Measurements from ENCODE around the gene PLA2G12A. TPM values are rescaled to one million over a fixed set of nuclear protein-coding genes. Genes with fewer than 3 reads are reported as not detected.

The PLA2G12A gene
- total and polyA plus RNA-seq, 2 donors from 2014 or later = 42.0 to 54.0 TPM

- H3K9ac ChIP-seq (ENCODE audit: low read length in 3 of 3) = peak overlapping the region; percentile 29 to 74 (median 43)
These were observed 26.1 kb downstream of the PLA2G12A start for GRCh38 chr4:109703664-109704361.

GRCh38 chr4:109702950-109703663 lies 26.8 kb downstream of the PLA2G12A start, which contains the start of gene CASP6:
CASP6 (minus strand) TSS chr4:109703445; CDS start chr4:109703395, 50 bp downstream.
- Histone ChIP-seq H3K4me1 (ENCODE audit: control insufficient read depth in 2 of 3, insufficient read depth in 2 of 3, low read depth in 1 of 3, low read length in 3 of 3) (peaks cover 0 to 14% (median 8%) of the 10 kb centered on the region in 3 donors), H3K27me3 (ENCODE audit: control insufficient read depth, insufficient read depth, low read length) (no peaks in the 10 kb centered on the region), H3K9me3 (ENCODE audit: control insufficient read depth in 2 of 3, insufficient read depth in 1 of 3, low read length in 3 of 3) (no peaks in the 10 kb centered on the region), H3K4me3 (ENCODE audit: low read length in 3 of 3) (peak within 1 kb of the TSS; percentile 75 to 79 (median 75)), H3K27ac (ENCODE audit: low read depth in 2 of 2, low read length in 2 of 2) (peak within 1 kb of the TSS; percentile 78 to 83), H3K9ac (ENCODE audit: low read length in 3 of 3) (peak within 1 kb of the TSS; percentile 29 to 74 (median 43)), H3K36me3 (ENCODE audit: control insufficient read depth in 2 of 3, insufficient read depth in 3 of 3, low read length in 3 of 3) (peaks cover 0 to 3% (median 0%) of the 10 kb centered on the region in 3 donors)
- TF ChIP-seq, protein P1, sequence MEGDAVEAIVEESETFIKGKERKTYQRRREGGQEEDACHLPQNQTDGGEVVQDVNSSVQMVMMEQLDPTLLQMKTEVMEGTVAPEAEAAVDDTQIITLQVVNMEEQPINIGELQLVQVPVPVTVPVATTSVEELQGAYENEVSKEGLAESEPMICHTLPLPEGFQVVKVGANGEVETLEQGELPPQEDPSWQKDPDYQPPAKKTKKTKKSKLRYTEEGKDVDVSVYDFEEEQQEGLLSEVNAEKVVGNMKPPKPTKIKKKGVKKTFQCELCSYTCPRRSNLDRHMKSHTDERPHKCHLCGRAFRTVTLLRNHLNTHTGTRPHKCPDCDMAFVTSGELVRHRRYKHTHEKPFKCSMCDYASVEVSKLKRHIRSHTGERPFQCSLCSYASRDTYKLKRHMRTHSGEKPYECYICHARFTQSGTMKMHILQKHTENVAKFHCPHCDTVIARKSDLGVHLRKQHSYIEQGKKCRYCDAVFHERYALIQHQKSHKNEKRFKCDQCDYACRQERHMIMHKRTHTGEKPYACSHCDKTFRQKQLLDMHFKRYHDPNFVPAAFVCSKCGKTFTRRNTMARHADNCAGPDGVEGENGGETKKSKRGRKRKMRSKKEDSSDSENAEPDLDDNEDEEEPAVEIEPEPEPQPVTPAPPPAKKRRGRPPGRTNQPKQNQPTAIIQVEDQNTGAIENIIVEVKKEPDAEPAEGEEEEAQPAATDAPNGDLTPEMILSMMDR (IDR thresholded peaks at IDR 0.05; ENCODE audit: borderline replicate concordance, extremely low read depth, insufficient read depth) = peak; percentile 51
- DNase-seq = peak; percentile 86 to 95 (median 91)
- intact Hi-C loops (cut with DNase I) = loop anchor here (10.0 kb wide), 1 partner anchor 102 kb away; the partner anchor contains the start of gene CFI
- no peak for FAIRE-seq

More at GRCh38 chr4:109703664-109704361, 26.1 kb downstream of the PLA2G12A start:
- peaks cover 0 to 3% (median 0%) of the 10 kb centered on the region in 3 donors for H3K36me3 ChIP-seq (ENCODE audit: control insufficient read depth in 2 of 3, insufficient read depth in 3 of 3, low read length in 3 of 3)
- H3K4me3 ChIP-seq (ENCODE audit: low read length in 3 of 3) = peak overlapping the region; percentile 71 to 79 (median 75)
- FAIRE-seq = no peak
- peak overlapping the region; percentile 78 to 83 for H3K27ac ChIP-seq (ENCODE audit: low read depth in 2 of 2, low read length in 2 of 2)
- intact Hi-C loops (cut with DNase I) = loop anchor here (10.0 kb wide), 1 partner anchor 101 kb away; the partner anchor contains the start of gene CFI
- H3K27me3 ChIP-seq (ENCODE audit: control insufficient read depth, insufficient read depth, low read length) = no peaks in the 10 kb centered on the region
- DNase-seq = peak in 2 of 5 donors; percentile 59 to 72
- H3K9me3 ChIP-seq (ENCODE audit: control insufficient read depth in 2 of 3, insufficient read depth in 1 of 3, low read length in 3 of 3) = no peaks in the 10 kb centered on the region
- TF ChIP-seq, protein P1 (IDR thresholded peaks at IDR 0.05; ENCODE audit: borderline replicate concordance, extremely low read depth, insufficient read depth) = no peak
- peaks cover 0 to 14% (median 8%) of the 10 kb centered on the region in 3 donors for H3K4me1 ChIP-seq (ENCODE audit: control insufficient read depth in 2 of 3, insufficient read depth in 2 of 3, low read depth in 1 of 3, low read length in 3 of 3)

DNA sequence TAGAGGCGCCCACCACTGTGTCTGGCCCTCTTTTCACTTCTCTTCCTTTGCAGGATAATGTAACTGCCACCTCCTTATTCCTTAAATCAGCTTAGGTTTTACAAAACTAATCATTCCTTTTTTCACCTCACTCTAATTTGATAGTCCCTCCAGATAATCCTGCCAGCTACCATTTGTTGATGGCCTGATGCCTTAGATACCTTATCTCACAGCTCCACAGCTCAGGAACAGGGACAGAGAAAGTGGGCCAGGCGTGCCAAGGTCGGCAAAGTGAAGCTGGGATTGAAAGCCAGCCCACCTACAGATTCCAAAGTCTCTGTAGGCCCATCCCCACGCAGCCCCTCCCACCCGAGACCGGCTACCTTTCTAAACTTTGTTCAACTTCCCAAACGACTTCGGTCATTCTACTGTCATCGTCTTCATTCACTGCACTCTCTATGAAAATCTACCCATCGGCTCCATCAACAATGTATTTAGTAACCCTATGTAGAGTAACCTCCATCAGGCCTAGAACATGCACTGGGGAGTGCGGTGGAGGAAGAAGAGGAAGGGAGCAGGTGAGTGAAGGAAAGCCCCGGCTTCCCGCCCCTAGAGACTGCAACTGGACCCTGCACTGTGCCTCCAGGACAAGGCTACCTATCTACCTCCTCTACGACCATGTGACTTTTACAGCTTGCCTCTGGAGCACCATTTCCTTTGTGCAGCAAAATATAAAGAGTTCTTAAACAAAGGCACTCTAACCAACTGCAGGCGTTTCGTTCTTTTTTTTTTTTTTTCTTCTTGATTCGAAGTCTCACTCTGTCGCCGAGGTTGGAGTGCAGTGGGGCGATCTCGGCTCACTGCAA lies 28.1 kb downstream of the PLA2G12A start:
- intact Hi-C loops (cut with DNase I) = loop anchor here (10.0 kb wide), 1 partner anchor 103 kb away; the partner anchor contains the start of gene CFI
- FAIRE-seq = no peak
- peaks cover 0 to 14% (median 8%) of the 10 kb centered on the region in 3 donors for H3K4me1 ChIP-seq (ENCODE audit: control insufficient read depth in 2 of 3, insufficient read depth in 2 of 3, low read depth in 1 of 3, low read length in 3 of 3)
- H3K27ac ChIP-seq (ENCODE audit: low read depth in 2 of 2, low read length in 2 of 2) = peak overlapping the region in 1 of 2 donors; percentile 83
- TF ChIP-seq, protein P1 (IDR thresholded peaks at IDR 0.05; ENCODE audit: borderline replicate concordance, extremely low read depth, insufficient read depth) = no peak
- no peaks in the 10 kb centered on the region for H3K9me3 ChIP-seq (ENCODE audit: control insufficient read depth in 2 of 3, insufficient read depth in 1 of 3, low read length in 3 of 3)
- DNase-seq = peak in 4 of 5 donors; percentile 27 to 56 (median 52)
- peak overlapping the region; percentile 38 to 66 (median 44) for H3K9ac ChIP-seq (ENCODE audit: low read length in 3 of 3)
- peak overlapping the region; percentile 67 to 79 (median 75) for H3K4me3 ChIP-seq (ENCODE audit: low read length in 3 of 3)
- peaks cover 0 to 3% (median 0%) of the 10 kb centered on the region in 3 donors for H3K36me3 ChIP-seq (ENCODE audit: control insufficient read depth in 2 of 3, insufficient read depth in 3 of 3, low read length in 3 of 3)
- H3K27me3 ChIP-seq (ENCODE audit: control insufficient read depth, insufficient read depth, low read length) = no peaks in the 10 kb centered on the region

All from kidney (tissue), 14 donors.